Left kidney (tissue), 2 donors: ENCODE data around the gene RERE. TPM values are rescaled to one million over a fixed set of nuclear protein-coding genes. Genes with fewer than 3 reads are reported as not detected.

Source experiments
- DNase-seq: peaks from one replicate; pipeline ENCODE4 v3.0.0-alpha.2; 2013
- polyA plus RNA-seq: library from polyadenylated mRNA; unstranded; fragments of 120-200 nt; gene quantifications from one replicate; pipeline ENCODE4 v1.2.1, GENCODE V29; 2013; ENCODE audit not compliant: insufficient read length

The RERE gene
- polyA plus RNA-seq, 1 donor = 163 TPM

DNA sequence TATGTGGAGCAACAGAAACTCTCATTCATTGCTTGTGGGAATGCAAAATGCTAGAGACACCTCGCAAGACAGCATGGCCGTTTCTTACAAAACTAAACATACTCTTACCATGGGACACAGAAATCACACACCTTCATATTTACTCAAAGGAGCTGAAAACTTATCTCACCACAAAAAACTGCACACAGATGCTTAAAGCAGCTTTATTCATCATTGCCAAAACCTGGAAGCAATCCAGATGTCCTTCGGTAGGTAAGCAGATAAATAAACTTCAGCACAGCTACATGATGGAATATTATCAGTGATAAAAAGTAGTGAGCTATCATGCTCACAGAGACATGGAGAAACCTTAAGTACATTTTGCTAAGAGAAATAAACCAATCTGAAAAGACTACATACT is 124.3 kb downstream of the RERE start:
- DNase-seq = no peak

GRCh38 chr1:8691662-8692061 is 125.8 kb downstream of the RERE start:
- DNase-seq = no peak

DNA sequence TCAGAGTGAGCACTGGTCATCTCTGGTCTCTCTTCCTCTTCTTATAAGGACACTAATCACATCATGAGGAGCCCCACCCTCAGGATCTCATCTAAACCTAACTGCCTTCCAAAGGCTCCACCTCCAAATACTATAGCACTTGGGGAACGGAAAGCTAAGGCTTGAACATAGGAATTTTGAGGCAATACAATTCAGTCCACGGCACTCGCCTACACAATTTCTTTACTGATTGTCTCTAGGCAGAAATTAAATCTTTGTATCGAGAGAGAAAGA is 127.3 kb downstream of the RERE start:
- DNase-seq = no peak

- DNase-seq = no peak
Observed at GRCh38 chr1:8689431-8690252, 127.8 kb downstream of the RERE start.

GRCh38 chr1:8687538-8687937 is 129.9 kb downstream of the RERE start:
- no peak for DNase-seq

DNA sequence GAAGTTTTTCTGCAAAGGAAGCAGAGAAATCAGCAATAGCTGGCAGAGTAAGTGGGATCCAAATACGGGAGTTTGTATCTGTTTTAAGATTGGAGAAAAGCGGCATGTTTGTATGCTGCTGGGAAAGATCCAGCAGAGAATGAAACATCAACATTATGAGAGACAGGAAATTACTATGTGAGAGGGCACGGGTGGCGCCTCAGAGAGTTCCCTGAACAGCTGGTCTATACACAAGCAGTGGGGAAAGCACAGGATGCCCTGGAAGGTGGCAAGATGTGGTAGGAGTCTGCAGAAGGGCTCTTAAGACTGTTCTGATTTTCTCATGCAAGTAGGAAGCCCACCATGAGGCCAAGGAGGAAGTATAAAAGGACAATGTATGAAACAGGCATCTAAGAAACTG is 130.4 kb downstream of the RERE start:
- DNase-seq = no peak

GRCh38 chr1:8685463-8685862 is 132.0 kb downstream of the RERE start:
- no peak for DNase-seq

- no peak for DNase-seq
Observed at GRCh38 chr1:8684590-8684989, 132.8 kb downstream of the RERE start.

GRCh38 chr1:8682573-8682972 is 134.9 kb downstream of the RERE start:
- DNase-seq = no peak

DNA sequence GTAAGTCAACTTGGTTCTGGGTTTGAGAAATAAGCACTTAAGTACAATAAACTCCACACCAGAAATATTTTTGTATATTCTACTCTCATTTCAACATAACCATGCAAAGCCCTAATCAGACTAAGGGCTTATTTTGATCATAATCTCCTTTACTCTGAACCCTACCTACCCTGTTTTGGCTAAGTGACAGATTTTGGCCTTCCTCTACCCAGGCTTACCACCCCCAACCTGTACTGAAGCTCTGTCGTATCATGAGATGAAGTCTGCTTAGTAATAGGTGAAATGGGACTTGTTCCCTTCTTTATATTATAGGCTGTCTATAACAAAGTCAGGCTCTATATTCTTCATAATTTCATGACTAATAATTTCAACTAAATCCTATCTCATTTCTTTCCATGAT is 135.5 kb downstream of the RERE start:
- no peak for DNase-seq

GRCh38 chr1:8680664-8681650 is 136.5 kb downstream of the RERE start:
- no peak for DNase-seq

- DNase-seq = no peak
Observed at GRCh38 chr1:8679929-8680663, 137.3 kb downstream of the RERE start.

- DNase-seq = no peak
Observed at GRCh38 chr1:8679395-8679800, 138.0 kb downstream of the RERE start.

DNA sequence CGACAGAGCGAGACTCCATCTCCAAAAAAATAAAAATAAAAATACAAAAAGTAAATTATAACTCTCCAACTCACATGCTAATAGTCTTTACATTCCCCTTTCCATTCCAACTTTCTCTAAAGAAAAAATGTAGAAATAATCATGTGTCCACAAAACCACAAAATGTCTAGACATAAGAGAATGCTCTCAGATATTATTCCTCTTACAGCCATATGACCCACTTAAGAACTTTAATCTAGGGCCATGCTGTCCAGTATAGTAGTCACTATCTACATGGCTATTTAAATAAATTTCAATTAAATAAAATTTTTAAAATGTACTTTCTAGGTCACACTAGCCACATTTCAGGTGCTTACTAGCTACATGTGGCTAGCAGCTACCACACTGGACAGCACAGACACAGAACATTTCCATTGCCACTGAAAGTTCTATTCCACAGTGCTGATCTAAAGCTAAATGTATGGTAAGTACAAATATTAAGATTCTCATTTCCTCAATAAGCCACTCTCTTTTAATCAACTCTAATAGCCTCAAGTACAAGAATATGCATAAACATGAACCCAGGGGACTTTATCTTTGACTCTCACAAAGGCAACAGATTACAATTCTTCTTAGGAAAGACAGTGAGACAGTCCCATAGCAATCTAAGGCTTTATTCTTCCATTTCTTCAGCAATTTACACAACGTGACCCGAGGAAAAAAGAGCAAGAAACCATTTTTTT is 138.6 kb downstream of the RERE start:
- DNase-seq = no peak

- DNase-seq = no peak
Observed at GRCh38 chr1:8677782-8678181, 139.7 kb downstream of the RERE start.

DNA sequence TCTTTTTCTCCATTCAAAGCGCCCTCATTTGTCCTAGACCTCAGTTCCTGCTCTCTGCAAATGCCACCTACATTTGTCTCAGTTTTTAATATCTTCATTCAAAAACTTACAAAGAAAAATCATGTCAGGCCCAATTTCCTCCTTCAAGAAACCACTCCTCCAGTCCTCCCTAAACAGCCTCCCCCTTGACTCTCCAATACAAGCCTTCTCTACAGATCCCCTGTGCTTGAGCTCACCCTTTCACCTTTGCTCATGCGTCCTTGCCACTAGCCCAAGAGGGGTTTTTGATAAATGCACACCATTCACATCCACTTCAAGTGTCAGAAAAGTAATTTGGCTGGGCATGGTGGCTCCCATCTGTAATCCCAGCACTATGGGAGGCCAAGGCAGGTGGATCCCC is 140.6 kb downstream of the RERE start:
- no peak for DNase-seq

DNA sequence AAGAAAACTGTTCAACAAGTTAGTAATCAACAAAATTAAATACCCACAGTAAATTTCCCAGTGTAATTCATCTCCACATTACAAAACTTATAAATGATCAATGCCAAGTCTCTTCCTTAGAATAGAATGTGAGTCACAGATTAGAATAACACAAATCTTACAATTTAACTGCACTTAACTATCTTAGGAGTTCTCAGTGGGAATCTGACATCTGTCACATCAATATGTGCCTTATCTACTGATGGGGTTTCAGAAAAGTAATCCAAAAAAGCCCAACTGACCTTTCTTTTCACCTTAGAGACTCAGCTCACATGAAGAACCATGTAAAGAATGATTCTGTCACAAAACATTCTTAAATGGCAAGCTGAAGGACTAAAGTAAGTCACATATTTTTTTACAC is 141.4 kb downstream of the RERE start:
- DNase-seq = no peak

GRCh38 chr1:8674912-8675311 is 142.5 kb downstream of the RERE start:
- no peak for DNase-seq

DNA sequence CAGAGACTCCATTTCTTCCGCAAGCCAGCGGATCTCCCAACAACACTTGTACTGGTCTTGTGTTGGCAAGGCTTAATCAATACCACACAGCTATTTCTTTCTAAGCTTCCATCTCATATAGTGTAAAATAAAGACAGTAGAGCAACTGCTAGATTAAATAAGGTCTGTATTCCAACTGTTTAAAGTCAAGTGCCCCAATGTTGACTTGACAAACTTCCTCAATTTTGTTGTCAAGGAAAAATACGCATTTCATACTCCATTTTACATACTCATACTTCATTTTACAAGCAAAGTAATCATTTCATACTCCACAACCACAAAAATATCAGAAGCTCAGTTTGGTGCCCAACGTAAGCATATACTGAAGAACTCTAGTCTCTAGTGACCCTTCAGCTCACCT is 143.0 kb downstream of the RERE start:
- DNase-seq = no peak

- DNase-seq = peak; percentile 59
Observed at GRCh38 chr1:8671306-8671917, 146.0 kb downstream of the RERE start.

GRCh38 chr1:8670371-8670818 is 147.0 kb downstream of the RERE start:
- DNase-seq = no peak
